Fibroblast of skin of scalp (primary cell): ENCODE results near the gene NLRC5. TPM values are rescaled to one million over a fixed set of nuclear protein-coding genes. Genes with fewer than 3 reads are reported as not detected.
A peak's percentile ranks its signal among the peaks of the same experiment; 100 is the strongest.

ENCODE experiments used
- DNase-seq: peaks from one replicate; pipeline ENCODE4 v3.0.0-alpha.2; 2013
- polyA plus RNA-seq, 2 experiments: library from polyadenylated mRNA; unstranded; fragments of 120-200 nt; gene quantifications; one replicate each; pipeline ENCODE4 v1.2.1, GENCODE V29; 2013; ENCODE audit not compliant: insufficient read length in 2 of 2

The NLRC5 gene, protein sequence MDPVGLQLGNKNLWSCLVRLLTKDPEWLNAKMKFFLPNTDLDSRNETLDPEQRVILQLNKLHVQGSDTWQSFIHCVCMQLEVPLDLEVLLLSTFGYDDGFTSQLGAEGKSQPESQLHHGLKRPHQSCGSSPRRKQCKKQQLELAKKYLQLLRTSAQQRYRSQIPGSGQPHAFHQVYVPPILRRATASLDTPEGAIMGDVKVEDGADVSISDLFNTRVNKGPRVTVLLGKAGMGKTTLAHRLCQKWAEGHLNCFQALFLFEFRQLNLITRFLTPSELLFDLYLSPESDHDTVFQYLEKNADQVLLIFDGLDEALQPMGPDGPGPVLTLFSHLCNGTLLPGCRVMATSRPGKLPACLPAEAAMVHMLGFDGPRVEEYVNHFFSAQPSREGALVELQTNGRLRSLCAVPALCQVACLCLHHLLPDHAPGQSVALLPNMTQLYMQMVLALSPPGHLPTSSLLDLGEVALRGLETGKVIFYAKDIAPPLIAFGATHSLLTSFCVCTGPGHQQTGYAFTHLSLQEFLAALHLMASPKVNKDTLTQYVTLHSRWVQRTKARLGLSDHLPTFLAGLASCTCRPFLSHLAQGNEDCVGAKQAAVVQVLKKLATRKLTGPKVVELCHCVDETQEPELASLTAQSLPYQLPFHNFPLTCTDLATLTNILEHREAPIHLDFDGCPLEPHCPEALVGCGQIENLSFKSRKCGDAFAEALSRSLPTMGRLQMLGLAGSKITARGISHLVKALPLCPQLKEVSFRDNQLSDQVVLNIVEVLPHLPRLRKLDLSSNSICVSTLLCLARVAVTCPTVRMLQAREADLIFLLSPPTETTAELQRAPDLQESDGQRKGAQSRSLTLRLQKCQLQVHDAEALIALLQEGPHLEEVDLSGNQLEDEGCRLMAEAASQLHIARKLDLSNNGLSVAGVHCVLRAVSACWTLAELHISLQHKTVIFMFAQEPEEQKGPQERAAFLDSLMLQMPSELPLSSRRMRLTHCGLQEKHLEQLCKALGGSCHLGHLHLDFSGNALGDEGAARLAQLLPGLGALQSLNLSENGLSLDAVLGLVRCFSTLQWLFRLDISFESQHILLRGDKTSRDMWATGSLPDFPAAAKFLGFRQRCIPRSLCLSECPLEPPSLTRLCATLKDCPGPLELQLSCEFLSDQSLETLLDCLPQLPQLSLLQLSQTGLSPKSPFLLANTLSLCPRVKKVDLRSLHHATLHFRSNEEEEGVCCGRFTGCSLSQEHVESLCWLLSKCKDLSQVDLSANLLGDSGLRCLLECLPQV (N-terminal part only)
- polyA plus RNA-seq (2013, experiment 1 of 2; ENCODE audit: insufficient read length): 14.3 TPM
- 13.9 TPM for polyA plus RNA-seq (2013, experiment 2 of 2; ENCODE audit: insufficient read length)

DNA sequence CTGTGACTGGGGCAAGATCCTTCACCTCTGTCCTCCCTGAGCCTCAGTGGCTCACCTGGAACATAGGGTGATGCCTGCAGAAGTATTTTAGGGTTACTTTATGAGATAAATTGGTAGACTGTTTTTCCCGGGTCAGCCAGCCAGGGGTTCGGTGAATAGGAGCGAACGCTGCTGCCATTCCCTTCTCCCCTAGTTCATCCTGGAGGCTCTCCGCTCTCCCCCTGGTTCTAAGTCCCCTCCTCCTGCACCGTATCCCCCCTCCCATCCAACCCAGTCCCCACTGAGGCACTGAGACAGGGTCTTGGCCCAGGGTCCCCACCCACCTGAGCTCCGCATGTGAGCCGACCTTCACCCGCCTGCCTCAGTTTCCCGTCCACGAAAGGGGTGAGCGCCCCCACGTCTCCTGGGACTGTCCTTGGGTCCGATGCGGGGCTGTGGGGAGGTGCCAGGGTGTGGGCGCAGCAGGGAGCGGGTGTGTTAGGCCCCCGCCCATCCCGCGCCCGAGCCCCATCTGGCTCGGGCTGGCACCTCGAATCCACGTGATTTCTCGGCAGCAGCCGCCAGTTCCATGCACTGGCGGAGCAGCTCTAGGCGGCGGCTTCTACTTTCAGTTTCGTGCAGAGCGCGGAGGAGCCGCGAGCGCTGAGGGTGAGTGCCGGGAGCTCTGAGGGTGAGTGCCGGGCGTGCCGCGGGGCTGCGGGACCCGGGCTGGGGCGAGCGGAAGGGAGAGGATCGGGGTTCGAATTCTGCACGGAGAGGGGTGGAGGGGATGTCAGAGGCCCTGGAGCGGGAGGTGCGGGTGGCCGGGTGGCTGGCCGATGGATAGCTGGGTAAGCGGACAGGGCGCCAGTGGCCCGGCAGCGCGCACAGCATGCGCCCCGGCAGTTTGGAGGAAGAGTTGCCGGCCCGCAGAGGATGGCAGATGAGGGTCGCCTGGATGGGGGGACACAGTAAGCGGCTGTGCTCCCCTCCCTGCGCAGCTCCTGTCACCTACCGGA lies at the start of gene NLRC5:
Gene NLRC5, plus strand, starts transcription at position 610 of the 998 bp plus-strand sequence. CDS start 31,156 bp downstream, outside the sequence.
- DNase-seq: peak; percentile 87

DNA sequence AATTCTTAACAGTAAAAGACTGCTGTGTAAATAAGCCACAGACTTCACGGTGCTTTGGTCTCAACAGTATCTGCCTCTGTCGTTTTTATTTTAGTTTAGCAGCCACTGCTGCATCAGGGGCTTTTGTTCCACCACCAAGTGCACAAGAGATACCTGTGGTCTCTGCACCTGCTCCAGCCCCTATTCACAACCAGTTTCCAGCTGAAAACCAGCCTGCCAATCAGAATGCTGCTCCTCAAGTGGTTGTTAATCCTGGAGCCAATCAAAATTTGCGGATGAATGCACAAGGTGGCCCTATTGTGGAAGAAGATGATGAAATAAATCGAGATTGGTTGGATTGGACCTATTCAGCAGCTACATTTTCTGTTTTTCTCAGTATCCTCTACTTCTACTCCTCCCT lies 49.6 kb upstream of the NLRC5 start:
- DNase-seq: no peak

DNA sequence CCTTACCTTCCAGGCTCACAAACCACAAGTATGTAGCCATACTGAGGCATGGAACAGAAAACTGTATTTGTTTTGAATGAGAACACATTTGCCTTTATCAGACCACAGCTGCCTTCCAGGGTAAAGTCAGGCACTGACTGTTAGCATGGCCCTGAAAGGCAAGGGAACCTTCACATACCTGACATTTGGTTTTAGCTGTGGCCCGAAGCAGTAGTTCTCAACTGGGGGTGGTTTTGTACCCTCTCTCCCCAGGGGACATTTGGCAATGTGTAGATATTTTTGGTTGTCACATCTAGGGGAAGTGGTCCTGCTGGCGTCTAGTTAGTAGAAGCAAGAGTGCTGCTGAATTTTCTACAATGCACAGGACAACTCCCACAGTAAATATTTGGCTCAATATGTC lies 48.3 kb upstream of the NLRC5 start:
- no peak for DNase-seq

DNA sequence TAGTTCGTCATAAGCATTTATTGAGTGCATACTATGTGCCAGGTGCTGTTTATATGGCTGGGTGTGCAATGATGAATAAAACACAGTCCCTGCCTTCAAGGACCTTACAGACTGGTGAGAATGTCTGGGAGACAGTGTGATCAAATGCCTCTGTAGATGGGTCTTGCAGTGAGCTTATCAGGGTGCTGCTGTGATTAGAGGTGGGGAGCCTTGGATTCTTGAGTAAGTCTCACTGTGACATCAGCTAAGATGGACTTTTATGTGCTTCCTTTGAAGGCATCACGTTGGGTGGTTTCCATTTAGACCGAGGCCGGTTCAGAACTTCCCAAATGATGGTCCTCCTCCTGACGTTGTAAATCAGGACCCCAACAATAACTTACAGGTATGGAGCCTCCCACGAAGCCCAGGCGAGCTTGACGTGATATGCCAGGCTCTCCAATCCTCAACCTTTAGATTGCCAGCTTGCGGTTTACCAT lies 47.5 kb upstream of the NLRC5 start:
- no peak for DNase-seq

DNA sequence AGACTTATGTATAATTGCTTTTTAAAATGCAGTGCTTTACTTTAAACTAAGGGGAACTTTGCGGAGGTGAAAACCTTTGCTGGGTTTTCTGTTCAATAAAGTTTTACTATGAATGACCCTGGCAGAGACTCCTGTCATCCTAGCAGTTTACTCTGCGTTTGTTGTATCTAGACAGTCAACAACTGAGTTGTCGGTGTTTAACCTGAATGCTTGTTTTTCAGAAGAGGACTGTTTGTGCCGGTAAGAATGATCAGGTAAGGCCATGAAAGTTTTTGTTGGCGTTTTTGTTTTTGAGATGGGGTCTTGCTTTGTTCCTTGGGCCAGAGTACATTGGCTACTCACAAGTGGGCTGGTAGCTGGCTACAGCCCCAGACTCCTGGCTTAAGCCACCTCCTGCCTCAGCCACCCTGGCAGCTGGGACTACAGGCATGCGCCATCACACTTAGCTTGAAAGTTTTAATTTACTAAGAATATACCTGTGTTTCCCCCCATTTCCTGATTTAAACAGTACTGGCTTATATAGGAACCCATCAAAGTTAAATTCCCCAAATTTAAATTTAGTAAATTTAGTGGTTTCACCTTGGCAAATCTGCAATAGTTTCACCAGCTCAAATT lies 45.5 kb upstream of the NLRC5 start:
- no peak for DNase-seq

DNA sequence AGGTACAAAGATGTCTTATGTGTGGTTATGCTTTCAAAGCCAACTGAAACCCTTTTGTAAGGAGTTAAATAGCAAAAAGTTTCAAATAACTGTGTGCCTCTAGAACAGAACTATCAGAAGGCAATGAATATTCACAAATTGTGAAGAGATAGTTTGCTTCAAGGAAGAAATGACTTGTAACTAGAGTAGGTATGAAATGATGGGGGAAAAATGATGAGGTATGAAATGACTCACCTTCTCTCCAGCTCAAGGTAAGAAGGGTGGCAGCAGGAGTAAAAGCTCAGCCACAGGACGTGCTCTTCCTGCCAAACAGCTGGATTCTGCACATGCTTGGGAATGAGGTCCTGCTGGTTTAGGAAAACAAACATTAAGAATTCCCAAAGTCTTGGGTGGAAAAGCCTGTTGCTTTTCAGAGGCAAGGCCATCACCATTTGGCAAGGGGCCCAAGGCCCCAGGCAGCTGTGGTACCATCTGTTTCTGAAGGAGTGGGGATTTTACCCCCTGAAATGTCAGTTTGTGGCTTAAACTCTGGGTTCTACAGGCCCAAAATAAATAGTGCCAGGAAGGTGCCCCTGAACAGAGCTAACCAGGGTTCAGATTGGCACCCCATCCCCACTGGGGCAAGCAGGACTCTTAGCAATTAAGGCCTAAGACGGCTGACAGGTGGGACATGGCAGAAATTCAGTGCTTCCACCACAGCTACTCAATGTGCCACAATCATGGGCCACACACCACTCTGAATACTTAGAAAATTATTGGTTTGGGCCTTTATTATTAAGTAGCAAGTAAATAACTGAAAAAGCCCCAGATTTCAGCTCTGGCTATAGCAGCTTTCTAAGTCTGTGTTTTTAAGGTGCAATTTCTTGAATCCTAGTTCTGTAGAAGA lies 44.2 kb upstream of the NLRC5 start:
- DNase-seq: peak; percentile 61

DNA sequence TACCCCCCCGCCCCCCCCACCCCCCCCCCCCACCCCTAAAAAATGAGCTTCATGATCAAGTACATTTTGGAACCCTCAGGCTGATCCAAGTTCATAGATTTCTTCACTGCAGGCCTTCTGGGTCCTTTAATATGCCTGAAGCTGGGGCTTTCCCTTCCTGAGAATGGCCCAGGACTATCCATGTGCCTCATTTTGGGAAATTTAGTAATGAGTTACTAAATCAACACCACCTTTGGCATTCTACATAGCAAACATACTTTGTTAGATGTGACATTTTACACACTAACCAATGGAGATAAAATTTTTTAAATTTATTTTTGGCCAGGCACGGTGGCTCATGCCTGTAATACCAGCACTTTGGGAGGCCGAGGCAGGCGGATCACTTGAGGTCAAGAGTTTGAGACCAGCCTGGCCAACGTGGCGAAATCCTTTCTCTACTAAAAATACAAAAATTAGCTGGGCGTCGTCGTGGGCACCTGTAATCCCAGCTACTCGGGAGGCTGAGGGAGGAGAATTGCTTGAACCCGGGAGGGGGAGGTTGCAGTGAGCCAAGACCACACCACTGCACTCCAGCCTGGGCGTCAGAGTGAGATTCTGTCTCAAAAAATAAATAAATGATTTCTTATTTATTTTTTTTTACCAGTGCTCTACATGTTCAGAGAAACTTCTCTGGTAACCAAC lies 43.4 kb upstream of the NLRC5 start:
- no peak for DNase-seq

DNA sequence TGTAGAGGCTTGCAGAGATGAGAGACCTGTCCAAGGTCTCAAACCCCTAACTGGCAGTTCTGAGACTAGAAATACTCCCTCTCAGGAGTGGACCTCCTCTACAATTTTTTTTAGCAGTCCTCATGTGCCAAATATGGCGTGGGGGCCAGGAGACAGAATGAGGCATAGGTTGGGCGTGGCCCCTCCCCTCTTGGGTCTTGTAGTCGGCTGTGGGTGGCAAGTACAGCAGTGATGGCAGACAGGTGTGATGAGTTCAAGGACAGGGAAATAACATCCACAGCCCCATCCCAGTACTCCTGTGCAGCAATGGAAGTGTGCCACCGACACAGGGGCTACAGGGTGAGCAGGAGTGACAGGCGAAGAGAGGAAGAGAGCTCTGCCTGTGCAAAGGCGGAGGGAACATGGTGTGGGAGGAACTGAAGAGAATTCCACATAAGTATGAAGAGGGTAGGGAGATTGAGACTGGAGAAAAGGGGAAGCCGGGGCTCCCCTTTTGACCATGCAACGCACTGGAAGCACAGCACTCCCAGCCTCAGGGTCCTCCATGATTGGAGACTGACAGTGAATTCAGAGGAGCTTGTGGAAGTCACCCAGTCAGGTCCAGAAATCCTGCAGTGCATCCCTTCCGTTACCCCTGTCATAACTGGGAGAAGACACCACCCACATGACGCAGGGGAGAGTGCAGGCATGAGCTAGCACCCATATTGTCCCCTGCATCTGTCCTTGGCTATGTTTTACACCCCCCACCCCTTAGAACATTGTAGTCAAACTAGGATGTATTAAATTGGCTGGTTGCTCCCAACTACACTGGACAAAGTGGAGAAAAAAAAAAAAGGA lies 42.4 kb upstream of the NLRC5 start:
- DNase-seq: no peak

DNA sequence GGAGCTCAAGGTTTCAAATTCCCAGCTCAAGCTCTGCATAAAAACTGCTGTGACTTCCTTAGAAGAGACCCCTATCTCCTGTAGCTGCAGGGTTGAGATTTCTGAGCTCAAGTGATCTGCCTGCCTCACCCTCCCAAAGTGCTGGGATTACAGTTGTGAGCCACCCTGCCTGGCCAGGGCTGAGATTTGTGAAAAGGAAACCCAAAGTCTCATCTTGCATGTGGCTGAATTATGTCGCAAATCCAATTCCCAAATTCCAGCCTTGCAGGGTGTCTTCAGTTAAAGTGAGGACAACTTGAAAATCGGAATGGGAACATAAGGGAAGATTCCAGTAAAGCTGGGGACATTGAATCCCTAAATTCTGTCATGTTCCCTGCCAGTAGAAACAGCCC lies 41.8 kb upstream of the NLRC5 start:
- no peak for DNase-seq

DNA sequence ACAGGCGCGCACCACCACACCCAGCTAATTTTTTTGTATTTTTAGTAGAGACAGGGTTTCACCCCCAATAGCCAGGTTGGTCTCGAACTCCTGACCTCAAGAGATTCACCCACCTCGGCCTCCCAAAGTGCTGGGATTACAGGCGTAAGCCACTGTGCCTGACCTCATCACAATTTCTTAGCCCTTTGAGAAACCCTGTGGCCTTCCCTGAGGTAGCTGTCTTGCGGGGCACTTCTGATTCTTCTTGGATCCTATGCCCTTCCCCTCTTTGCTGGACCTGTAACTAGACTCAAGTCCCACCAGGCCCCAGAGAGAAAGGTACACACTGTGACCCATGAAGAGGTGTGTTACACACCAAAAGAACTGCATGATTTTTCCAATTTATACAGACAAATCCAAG lies 41.1 kb upstream of the NLRC5 start:
- DNase-seq: no peak

DNA sequence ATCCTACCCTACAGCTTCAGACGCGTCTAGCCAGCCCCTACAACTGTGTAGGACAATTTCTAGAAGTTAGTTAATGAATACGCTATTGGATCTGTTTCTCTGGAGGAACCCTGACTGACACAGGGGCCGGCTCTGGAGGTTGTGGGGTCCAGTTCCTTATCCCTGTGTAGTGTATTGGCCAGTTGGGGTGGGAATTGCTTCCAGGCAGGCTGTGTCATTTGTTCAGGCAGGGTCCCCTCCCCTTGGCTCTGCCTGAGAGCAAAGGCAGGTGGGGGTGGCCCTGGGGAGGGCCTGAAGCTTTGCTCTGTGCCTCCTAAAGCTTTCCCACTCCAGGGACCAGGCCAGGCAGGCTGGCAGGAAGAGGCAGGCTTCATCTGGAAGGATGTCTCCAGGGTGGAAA lies 39.3 kb upstream of the NLRC5 start:
- DNase-seq: no peak

DNA sequence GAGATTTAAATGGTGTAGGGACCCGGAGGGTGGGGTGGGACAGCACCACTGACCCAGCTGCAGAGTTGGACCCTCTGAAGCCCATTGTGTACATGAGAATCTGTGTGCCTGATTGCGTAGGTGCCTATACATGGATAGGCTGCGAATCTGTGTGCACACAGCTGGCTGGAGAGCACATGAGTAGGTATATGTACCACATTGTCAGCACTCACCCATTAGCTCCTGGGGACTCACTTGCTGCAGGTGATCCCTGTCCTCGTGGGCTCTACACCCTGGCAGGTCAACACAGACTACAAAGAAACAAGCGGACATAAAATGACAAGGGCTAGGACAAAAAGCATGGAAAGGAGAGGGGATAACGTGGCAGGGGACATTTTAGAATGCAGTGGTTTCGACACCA lies 38.9 kb upstream of the NLRC5 start:
- no peak for DNase-seq

DNA sequence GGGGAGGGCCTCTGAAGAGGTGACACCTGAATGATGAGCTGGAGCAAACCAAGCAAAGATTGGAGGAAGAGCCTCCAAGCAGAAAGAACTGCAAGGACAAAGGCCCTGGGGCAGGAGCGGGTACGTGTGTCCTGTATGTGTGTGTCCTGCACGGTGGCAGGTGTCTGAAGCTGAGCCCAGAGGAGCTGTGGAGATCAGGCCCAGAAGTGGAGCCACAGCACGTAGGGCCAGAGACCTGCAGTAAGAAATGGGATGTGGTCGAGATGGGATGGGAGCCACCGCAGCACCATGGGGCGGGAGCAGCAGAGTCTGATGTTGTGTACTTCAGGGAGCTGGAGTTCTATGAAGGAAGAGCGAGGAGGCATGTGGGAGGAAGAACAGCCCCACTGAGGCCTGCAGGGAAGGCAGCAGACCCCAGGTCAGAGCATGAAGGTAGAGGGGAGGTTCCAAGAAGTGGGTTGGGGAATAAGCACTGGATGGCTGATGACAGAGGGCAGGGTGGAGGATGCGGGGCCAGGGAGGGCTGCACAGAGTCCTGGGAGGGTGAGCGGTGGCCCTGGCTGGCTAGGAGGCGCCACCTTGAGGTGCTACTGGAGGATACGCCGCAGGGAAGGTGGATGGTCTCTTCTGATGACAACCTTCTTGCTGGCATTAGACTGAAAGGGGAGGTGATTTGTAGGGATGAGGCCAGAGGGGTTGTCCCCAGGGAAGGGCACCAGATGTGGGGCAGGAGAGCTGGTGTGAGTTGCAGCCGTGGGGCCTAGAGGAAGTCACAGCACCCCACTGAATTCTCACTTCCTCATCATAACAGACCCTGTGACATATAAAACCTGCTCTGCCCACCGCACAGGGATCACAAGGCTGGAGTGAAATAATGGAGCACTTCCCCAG lies 38.2 kb upstream of the NLRC5 start:
- DNase-seq: peak; percentile 52

DNA sequence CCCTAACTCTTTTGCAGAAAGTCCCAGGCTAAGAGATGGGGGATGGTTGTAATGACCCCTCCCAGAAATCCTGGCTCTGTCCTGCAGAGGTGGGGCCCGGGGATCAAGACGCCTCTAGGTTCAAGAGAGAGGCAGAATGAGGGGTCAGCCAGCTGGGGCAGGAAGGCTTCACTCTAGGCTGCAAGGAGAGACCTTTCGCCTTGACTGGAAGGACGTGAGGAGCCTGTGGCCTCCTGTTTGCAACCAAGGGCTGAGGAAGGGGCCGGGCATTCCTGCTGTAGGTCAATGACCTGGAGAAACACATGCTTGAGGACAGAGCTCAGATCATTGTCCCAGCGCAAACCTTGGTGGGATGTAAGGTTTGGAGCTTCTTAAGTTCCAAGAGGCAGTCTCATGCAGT lies 36.4 kb upstream of the NLRC5 start:
- DNase-seq: no peak

DNA sequence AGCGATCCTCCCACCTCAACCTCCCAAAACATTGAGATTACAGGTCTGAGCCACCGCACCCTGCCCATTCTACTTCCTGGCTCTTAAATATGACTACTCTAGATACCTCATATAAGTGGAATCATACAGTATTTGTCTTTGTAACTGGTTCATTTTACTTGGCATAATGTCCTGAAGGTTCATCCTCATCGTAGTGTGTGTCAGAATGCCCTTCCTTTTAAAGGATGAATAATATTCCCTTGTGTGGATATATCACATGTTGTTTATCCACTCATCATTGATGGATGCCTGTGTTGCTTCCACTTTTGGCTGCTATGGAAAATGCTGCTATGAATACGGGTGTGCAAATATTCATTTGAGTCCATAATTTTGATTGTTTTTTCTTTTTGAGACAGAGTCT lies 33.3 kb upstream of the NLRC5 start:
- no peak for DNase-seq

DNA sequence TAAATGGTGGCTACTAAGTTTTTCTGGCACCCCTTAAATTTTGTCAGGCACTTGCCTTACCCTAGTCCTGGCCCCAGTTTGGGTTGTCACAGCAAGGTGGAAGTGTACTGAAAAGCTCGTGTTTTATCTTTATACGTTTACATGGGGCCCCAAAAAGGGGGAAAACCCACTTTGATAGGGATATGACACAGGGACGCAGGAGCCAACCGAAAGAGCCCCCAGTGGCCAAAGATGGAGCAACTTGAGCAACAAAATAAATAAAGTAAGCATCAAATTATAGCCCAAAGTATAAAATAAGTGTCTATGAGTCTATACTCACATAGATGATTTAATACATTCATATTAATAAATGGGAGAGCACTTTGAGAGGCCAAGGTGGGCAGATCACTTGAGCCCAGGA lies 32.6 kb upstream of the NLRC5 start:
- no peak for DNase-seq

DNA sequence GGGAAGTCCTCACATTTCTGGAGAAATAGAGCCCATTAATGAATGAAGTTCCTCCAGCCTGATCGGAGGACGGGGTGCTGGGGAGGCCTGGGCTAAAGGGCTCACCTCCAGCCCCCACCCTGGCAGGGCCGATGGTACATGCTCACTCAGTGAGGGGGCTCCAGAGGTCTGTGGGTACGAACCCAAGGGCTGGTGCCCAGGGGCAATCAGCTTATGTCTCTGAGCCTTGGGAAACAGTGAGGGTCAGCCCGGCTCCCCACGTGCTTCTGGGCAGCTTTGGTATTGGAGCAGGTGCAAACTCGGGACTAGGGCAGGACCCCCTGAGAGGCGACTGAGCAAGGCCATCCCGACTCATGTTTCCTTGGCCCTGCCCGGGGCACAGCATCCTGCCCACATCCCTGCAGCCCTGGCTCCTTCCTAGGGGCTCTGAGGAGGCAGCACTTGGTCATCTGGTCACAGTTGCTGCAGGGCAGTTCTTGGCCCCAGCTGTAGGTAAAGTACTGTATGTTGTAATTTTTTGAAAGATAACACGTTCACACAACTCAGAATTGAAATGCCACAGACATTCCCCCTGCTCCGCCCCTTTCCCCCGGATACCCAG lies 28.6 kb upstream of the NLRC5 start:
- no peak for DNase-seq
